GM12878 (cell line): ENCODE results near the gene DHX30. TPM values are rescaled to one million over a fixed set of nuclear protein-coding genes. Genes with fewer than 3 reads are reported as not detected.

Experiments
- EZH2 ChIP-seq: IDR thresholded peaks from 2 replicates; pipeline ENCODE4 v1.6.1; 2012; ENCODE audit warnings: low read depth, mild to moderate bottlenecking, control low read depth, inconsistent platforms, low read length, borderline replicate concordance; ENCODE audit not compliant: control insufficient read depth
- FOXK2 ChIP-seq: fragments of 450-650 bp; IDR thresholded peaks from 2 replicates; pipeline ENCODE4 v1.6.1; 2017; ENCODE audit warnings: mild to moderate bottlenecking, moderate library complexity
- HDAC2 ChIP-seq: fragments of 200-600 bp; sonication (generic); IDR thresholded peaks from 2 replicates; pipeline ENCODE4 v1.6.1; 2017
- JUNB ChIP-seq: IDR thresholded peaks from 2 replicates; pipeline ENCODE4 v1.6.1; 2016; ENCODE audit warnings: antibody characterized with exemption, mild to moderate bottlenecking
- MEF2B ChIP-seq: fragments of 450-650 bp; IDR thresholded peaks from 2 replicates; pipeline ENCODE4 v1.6.1; 2018; ENCODE audit warnings: mild to moderate bottlenecking, moderate library complexity; ENCODE audit not compliant: partially characterized antibody, poor library complexity, severe bottlenecking
- MTA2 ChIP-seq: fragments of 450-650 bp; IDR thresholded peaks from 2 replicates; pipeline ENCODE4 v1.6.1; 2016; ENCODE audit warnings: low read depth, mild to moderate bottlenecking, moderate library complexity
- NRF1 ChIP-seq: conservative IDR thresholded peaks from 2 replicates; pipeline ENCODE4 v1.6.1; 2011; ENCODE audit warnings: mild to moderate bottlenecking, low read depth, low read length, improper control_type of control experiment
- PML ChIP-seq: IDR thresholded peaks from 2 replicates; pipeline ENCODE4 v1.6.1; 2012; ENCODE audit warnings: low read length, inconsistent platforms
- POU2F2 ChIP-seq: IDR thresholded peaks from 3 replicates; pipeline ENCODE4 v1.6.1; 2011; ENCODE audit warnings: low read depth, mild to moderate bottlenecking, low read length, borderline replicate concordance
- STAT3 ChIP-seq: IDR thresholded peaks from 2 replicates; pipeline ENCODE4 v1.6.1; 2011; ENCODE audit warnings: low read depth, low read length, improper control_type of control experiment
- polyA plus RNA-seq, 11 experiments: library from polyadenylated mRNA; depleted of rRNA in 4 of 11; unstranded in 6 of 11; stranded (reverse) in 5 of 11; fragments of >200 nt; fragmentation: Nextera tagmentation in 4 of 11; fragmentation: Illumina TruSeq in 1 of 11; extraction: Ambion mirVana in 4 of 11; extraction: Trizol in 1 of 11; gene quantifications; 1 replicate in 1 of 11; 2 replicates in 10 of 11; pipeline versions ENCODE4 v1.2.1 to v1.2.3, GENCODE V29; 2011 to 2016; ENCODE audit warnings: inconsistent platforms in 2 of 11, missing spikeins in 2 of 11, low read depth in 1 of 11
- total RNA-seq, 4 experiments: library from RNA; depleted of rRNA in 3 of 4; stranded (reverse); fragments of >200 nt in 3 of 4; fragmentation: Illumina TruSeq in 1 of 4; extraction: Trizol in 1 of 4; gene quantifications; 2 replicates each; pipeline versions ENCODE4 v1.2.1 to v1.2.3, GENCODE V29; 2013 to 2021
- TF ChIP-seq, protein P1 (sequence below): fragments of 450-650 bp; IDR thresholded peaks from 2 replicates; pipeline ENCODE4 v1.6.1; 2017; ENCODE audit warnings: borderline replicate concordance
- TF ChIP-seq, protein P2 (sequence below): fragments of 450-650 bp; IDR thresholded peaks from 2 replicates; pipeline ENCODE4 v1.6.1; 2017; ENCODE audit warnings: mild to moderate bottlenecking, moderate library complexity
- TF ChIP-seq, protein P3 (sequence below): fragments of 450-650 bp; IDR thresholded peaks from 2 replicates; pipeline ENCODE4 v1.6.1; 2016; ENCODE audit warnings: mild to moderate bottlenecking, moderate library complexity, borderline replicate concordance
- TF ChIP-seq, protein P4 (sequence below): fragments of 450-650 bp; IDR thresholded peaks from 2 replicates; pipeline ENCODE4 v1.6.1; 2014; ENCODE audit warnings: mild to moderate bottlenecking

DHX30 gene
- total and polyA plus RNA-seq, 10 of the 15 experiments (the other 5 are each of a cell fraction or from before 2014, with no cell fraction given), result 9.5 to 75.3 (median 47.8) TPM

DNA sequence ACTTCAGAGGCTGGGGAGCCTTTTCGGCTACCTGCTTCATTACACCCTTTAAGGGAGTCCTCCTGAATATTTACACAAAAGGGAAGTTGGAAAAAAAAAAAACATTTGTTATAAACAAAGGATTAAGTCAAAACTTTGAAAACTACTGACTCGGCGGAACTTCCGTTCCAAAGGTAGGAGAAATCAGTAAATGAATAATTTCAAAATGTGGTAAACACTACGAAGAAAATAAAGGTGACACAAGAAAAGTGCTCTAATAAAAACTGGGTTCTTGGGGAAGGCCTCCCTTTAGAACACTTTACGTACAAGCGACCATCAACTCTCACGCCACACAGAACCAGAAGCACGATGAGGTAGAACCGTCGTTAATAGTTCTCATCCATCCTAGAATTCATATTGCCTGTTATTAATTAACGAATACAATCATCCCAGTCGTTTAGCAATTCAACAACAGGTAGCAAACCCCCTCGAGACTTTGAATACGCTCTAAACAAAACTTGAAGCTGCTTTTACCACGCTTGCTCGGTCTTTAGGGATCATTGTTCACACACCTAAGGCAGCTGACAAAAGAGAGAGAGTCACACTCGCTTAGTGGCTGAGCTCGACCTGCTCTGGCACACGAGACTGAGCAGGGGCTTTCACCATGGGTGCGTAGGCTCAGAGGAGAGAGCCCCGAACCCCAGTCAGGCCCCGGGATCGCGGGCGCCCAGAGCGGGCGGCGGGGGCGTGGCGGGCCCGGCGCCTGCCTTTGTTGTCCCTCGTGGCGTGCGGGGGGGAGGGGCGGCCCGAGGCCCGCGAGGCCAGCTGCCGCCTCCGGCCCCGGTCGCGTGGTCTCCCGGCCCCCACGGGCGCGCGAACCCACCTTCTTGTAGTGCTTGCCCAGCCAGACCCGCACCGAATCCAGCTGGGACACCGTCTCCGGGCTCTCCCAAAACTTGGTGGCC, 21.9 kb upstream of the DHX30 start (continued):
- TF ChIP-seq, protein P1, sequence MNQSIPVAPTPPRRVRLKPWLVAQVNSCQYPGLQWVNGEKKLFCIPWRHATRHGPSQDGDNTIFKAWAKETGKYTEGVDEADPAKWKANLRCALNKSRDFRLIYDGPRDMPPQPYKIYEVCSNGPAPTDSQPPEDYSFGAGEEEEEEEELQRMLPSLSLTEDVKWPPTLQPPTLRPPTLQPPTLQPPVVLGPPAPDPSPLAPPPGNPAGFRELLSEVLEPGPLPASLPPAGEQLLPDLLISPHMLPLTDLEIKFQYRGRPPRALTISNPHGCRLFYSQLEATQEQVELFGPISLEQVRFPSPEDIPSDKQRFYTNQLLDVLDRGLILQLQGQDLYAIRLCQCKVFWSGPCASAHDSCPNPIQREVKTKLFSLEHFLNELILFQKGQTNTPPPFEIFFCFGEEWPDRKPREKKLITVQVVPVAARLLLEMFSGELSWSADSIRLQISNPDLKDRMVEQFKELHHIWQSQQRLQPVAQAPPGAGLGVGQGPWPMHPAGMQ, result no peak
- TF ChIP-seq, protein P2, sequence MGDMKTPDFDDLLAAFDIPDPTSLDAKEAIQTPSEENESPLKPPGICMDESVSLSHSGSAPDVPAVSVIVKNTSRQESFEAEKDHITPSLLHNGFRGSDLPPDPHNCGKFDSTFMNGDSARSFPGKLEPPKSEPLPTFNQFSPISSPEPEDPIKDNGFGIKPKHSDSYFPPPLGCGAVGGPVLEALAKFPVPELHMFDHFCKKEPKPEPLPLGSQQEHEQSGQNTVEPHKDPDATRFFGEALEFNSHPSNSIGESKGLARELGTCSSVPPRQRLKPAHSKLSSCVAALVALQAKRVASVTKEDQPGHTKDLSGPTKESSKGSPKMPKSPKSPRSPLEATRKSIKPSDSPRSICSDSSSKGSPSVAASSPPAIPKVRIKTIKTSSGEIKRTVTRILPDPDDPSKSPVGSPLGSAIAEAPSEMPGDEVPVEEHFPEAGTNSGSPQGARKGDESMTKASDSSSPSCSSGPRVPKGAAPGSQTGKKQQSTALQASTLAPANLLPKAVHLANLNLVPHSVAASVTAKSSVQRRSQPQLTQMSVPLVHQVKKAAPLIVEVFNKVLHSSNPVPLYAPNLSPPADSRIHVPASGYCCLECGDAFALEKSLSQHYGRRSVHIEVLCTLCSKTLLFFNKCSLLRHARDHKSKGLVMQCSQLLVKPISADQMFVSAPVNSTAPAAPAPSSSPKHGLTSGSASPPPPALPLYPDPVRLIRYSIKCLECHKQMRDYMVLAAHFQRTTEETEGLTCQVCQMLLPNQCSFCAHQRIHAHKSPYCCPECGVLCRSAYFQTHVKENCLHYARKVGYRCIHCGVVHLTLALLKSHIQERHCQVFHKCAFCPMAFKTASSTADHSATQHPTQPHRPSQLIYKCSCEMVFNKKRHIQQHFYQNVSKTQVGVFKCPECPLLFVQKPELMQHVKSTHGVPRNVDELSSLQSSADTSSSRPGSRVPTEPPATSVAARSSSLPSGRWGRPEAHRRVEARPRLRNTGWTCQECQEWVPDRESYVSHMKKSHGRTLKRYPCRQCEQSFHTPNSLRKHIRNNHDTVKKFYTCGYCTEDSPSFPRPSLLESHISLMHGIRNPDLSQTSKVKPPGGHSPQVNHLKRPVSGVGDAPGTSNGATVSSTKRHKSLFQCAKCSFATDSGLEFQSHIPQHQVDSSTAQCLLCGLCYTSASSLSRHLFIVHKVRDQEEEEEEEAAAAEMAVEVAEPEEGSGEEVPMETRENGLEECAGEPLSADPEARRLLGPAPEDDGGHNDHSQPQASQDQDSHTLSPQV, result no peak
- TF ChIP-seq PML (no peak; the same call in 1 of the 2 replicates), JUNB (no peak), MEF2B (no peak), STAT3 (no peak), EZH2 (no peak), MTA2 (no peak), FOXK2 (no peak), HDAC2 (no peak), POU2F2 (no peak), NRF1 (no peak)
- TF ChIP-seq, protein P3, sequence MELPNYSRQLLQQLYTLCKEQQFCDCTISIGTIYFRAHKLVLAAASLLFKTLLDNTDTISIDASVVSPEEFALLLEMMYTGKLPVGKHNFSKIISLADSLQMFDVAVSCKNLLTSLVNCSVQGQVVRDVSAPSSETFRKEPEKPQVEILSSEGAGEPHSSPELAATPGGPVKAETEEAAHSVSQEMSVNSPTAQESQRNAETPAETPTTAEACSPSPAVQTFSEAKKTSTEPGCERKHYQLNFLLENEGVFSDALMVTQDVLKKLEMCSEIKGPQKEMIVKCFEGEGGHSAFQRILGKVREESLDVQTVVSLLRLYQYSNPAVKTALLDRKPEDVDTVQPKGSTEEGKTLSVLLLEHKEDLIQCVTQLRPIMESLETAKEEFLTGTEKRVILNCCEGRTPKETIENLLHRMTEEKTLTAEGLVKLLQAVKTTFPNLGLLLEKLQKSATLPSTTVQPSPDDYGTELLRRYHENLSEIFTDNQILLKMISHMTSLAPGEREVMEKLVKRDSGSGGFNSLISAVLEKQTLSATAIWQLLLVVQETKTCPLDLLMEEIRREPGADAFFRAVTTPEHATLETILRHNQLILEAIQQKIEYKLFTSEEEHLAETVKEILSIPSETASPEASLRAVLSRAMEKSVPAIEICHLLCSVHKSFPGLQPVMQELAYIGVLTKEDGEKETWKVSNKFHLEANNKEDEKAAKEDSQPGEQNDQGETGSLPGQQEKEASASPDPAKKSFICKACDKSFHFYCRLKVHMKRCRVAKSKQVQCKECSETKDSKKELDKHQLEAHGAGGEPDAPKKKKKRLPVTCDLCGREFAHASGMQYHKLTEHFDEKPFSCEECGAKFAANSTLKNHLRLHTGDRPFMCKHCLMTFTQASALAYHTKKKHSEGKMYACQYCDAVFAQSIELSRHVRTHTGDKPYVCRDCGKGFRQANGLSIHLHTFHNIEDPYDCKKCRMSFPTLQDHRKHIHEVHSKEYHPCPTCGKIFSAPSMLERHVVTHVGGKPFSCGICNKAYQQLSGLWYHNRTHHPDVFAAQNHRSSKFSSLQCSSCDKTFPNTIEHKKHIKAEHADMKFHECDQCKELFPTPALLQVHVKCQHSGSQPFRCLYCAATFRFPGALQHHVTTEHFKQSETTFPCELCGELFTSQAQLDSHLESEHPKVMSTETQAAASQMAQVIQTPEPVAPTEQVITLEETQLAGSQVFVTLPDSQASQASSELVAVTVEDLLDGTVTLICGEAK, result no peak
- TF ChIP-seq, protein P4, sequence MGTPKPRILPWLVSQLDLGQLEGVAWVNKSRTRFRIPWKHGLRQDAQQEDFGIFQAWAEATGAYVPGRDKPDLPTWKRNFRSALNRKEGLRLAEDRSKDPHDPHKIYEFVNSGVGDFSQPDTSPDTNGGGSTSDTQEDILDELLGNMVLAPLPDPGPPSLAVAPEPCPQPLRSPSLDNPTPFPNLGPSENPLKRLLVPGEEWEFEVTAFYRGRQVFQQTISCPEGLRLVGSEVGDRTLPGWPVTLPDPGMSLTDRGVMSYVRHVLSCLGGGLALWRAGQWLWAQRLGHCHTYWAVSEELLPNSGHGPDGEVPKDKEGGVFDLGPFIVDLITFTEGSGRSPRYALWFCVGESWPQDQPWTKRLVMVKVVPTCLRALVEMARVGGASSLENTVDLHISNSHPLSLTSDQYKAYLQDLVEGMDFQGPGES, result no peak
